ENCODE data around the gene P2RX3. TPM values are rescaled to one million over a fixed set of nuclear protein-coding genes. Genes with fewer than 3 reads are reported as not detected.

P2RX3 gene
- total RNA-seq, 1 experiment from 2014 or later, result 0.15 TPM

- Histone ChIP-seq H2AK5ac (ENCODE audit: insufficient read length, low read length) (no peak overlapping the region), H3K56ac (ENCODE audit: insufficient read length, low read depth, low read length) (no peak overlapping the region), H3K79me2 (ENCODE audit: insufficient read depth, low read length) (peaks cover 3% of the 10 kb centered on the region; the same call in 1 of the 2 replicates), H2BK12ac (ENCODE audit: insufficient read length, low read depth, low read length) (no peak overlapping the region), H3K14ac (ENCODE audit: insufficient read depth, low read length) (no peak overlapping the region), H4K8ac (replicated peaks; ENCODE audit: insufficient read length, low read depth, low read length) (no peak overlapping the region), H3K27me3 (ENCODE audit: insufficient read depth, low read length) (no peaks in the 10 kb centered on the region), H3K27ac (ENCODE audit: insufficient read length, low read depth, low read length) (no peak overlapping the region), H3K23me2 (ENCODE audit: insufficient read length, low read depth, low read length, poor library complexity, severe bottlenecking) (no peaks in the 10 kb centered on the region), H2BK5ac (ENCODE audit: insufficient read length, low read length) (no peak overlapping the region), H4K91ac (ENCODE audit: insufficient read length, low read depth, low read length) (no peak overlapping the region), H3K79me1 (ENCODE audit: insufficient read depth, low read depth, low read length, poor library complexity, severe bottlenecking) (no peaks in the 10 kb centered on the region), H4K5ac (ENCODE audit: insufficient read length, low read depth, low read length) (no peak overlapping the region), H3T11ph (ENCODE audit: low read length) (no peak overlapping the region), H3K23ac (ENCODE audit: insufficient read length, low read depth, low read length) (no peak overlapping the region), H2BK120ac (ENCODE audit: low read depth, low read length, poor library complexity, severe bottlenecking) (no peak overlapping the region), H3K9ac (ENCODE audit: extremely low read depth, insufficient read length, low read length) (no peak overlapping the region), H2BK20ac (ENCODE audit: low read depth, low read length, poor library complexity, severe bottlenecking) (no peak overlapping the region), H2AFZ (ENCODE audit: low read length) (no peak overlapping the region), H3K4me2 (ENCODE audit: insufficient read depth, insufficient read length, low read length) (no peak overlapping the region), H3K9me3 (ENCODE audit: control insufficient read depth, low read depth, low read length) (no peaks in the 10 kb centered on the region), H3K18ac (ENCODE audit: insufficient read length, low read depth, low read length) (no peak overlapping the region), H4K20me1 (ENCODE audit: control insufficient read depth, insufficient read depth, insufficient read length) (no peaks in the 10 kb centered on the region), H2BK15ac (ENCODE audit: low read depth, low read length) (no peak overlapping the region), H3K4me1 (ENCODE audit: insufficient read depth, low read length) (no peaks in the 10 kb centered on the region), H3K4ac (ENCODE audit: low read depth, low read length) (no peak overlapping the region)
- DNase-seq, result no peak
- no peak overlapping the region for H3K4me3 Mint-ChIP-seq
- H3K9me3 Mint-ChIP-seq, result peaks cover 10 to 17% of the 10 kb centered on the region in 2 experiments
- TF ChIP-seq CTCF (conservative IDR thresholded peaks at IDR 0.05), result no peak
- peaks cover 68 to 72% (median 71%) of the 10 kb centered on the region in 3 experiments for H3K36me3 Mint-ChIP-seq (ENCODE audit: insufficient read depth in 1 of 3, low read depth in 3 of 3)
- H3K4me1 Mint-ChIP-seq, result peaks cover 7 to 17% of the 10 kb centered on the region in 2 experiments
- H3K27me3 Mint-ChIP-seq (ENCODE audit: low read depth), result no peaks in the 10 kb centered on the region
- H3K27ac Mint-ChIP-seq, result no peak overlapping the region; a peak in 1 of 7 replicates
- WGBS (ENCODE audit: extremely low coverage, insufficient read length, low lambda C conversion rate), result no CpG with 5 or more reads among the region's 27 CpGs
Measured at GRCh38 chr11:57301711-57302423, 36.3 kb upstream of the P2RX3 start.

Data from H9 (cell line).